Measurements from ENCODE around the gene TRIM7. TPM values are rescaled to one million over a fixed set of nuclear protein-coding genes. Genes with fewer than 3 reads are reported as not detected.

Gene TRIM7
- total RNA-seq, 4 donors from 2014 or later: 0.88 to 2.6 (median 2.2) TPM

DNA sequence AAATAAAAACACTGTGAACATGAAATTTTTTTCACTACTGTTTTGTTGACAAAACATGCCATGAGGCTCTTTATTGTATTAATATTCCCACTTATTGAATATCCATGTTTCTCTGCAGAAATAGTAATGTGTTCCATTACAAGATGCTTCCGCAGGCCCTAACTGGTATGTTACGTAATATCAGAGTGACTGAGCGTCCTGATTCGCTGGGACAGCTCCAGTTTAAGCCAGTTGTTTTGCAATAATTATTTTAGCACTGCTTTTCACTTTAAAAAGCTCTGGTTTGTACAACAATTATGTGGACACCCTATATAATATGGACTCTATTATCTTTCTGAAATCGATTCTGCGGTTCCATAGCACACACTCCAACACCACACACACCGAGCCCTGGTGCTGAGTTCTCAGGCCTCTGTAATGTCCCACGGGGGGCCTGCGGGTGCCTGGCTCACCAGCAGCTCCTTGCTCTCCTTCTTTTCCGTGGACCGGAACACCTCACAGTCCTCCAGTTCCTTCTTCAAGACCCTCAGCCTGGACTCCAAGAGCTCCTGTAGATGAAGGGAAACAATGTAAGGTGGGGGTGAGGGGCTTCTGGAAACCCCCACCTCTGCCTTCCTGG is 1.8 kb downstream of the TRIM7 start:
- H3K4me1 ChIP-seq: peaks cover 3 to 41% (median 19%) of the 10 kb centered on the region in 4 donors
- peak overlapping the region in 2 of 4 donors; percentile 22 to 40 for H3K27ac ChIP-seq
- TF ChIP-seq POLR2A (IDR thresholded peaks at IDR 0.05): no peak
- TF ChIP-seq CTCF (IDR thresholded peaks at IDR 0.05): no peak
- no peak for DNase-seq
- H3K36me3 ChIP-seq: no peaks in the 10 kb centered on the region
- peak overlapping the region in 1 of 4 donors; percentile 60 for H3K4me3 ChIP-seq
- H3K27me3 ChIP-seq: no peaks in the 10 kb centered on the region
- no peaks in the 10 kb centered on the region for H3K9me3 ChIP-seq

DNA sequence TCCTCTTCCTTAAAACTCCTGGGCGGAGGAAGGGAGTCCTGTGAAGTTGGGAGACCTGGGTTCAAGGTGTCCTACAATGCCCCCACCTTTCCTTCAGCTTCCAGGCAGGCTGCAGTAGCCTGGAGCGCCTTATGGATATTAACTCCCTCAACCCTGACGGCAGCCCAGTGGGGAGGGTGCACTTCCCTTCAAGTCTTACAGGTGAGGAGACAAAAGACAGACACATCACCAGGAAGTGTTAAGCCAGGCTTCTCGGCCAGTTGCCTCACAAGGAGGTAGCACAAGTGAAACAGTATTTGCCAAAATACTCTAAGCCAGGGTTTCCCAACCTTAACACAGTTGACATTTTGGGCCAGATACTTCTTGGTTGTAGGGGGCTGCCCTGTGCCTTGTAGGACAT is 4.2 kb downstream of the TRIM7 start:
- no peaks in the 10 kb centered on the region for H3K27me3 ChIP-seq

DNA sequence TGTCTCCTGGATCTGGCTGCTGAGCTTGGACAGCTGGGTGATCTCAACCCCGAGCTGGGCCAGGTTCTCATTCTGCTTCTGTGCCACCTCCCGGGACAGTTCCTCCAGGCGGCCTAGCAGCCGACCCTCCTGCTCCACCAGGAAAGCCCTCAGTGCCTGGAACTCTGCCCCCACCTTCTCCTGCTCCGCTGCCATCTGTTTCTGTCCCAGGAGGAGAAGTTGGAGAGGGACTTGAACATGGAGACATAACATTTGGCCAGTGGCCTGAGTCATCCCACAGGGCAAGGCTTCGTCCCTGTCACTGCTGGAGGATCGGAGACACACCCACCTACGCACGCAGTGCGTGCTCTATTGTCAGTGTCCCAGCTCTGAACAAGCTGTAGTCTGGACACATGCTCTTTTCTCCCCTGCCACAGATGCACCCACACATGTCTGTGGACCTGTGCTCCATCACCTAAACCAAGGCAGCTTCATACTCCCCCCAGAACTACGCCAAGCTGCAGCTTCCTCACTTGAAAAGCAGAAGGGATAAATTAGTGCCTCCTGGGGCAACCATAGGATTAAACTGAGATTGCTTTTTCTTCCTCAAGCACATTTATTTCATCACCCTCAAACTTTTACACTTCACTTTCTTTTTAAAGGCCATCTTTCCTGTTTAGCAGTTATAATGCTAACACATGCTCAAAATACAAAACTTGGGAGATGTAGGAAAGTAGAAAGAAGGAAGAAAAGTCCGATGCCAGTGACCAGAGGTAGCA is 4.9 kb downstream of the TRIM7 start:
- TF ChIP-seq POLR2A (IDR thresholded peaks at IDR 0.05) (no peak), CTCF (IDR thresholded peaks at IDR 0.05) (no peak)

More for the DNA sequence above, 4.2 kb downstream of the TRIM7 start:
- Histone ChIP-seq H3K4me3 (no peak overlapping the region), H3K9me3 (no peaks in the 10 kb centered on the region), H3K27ac (no peak overlapping the region), H3K4me1 (peaks cover under 1 to 26% (median 15%) of the 10 kb centered on the region in 4 donors), H3K36me3 (no peaks in the 10 kb centered on the region)
- TF ChIP-seq POLR2A (IDR thresholded peaks at IDR 0.05): no peak
- TF ChIP-seq CTCF (IDR thresholded peaks at IDR 0.05): no peak
- no peak for DNase-seq

DNA sequence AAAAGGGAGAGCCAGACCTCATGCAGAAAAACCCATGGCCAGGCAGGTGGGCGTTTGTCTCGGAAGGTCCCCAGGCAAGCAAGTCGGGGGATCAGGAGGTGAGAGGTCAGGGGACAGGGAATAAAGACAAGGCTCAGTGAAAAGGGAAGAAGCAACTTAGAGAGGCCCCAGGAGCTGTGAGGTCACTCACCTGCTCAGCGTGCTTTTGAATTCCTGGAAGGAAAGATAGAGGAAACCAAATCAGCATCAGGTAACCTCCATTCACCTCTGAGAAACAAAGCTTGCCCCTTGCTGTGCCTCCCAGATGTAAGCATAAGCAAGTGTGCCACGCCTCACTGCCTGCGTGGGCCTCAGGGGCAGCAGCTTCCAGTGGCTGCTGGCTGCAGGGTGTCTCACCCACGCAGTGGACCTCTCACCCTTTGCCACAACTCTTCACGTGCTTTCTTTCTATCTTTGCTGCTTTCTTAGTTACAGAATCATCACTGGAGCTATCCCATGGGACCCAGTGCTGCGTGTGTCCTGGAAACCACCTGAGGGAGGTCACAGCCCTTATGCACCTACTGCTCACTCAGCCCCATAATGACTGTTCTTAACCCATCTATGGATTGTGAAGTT is 6.0 kb downstream of the TRIM7 start:
- Histone ChIP-seq H3K9me3 (no peaks in the 10 kb centered on the region), H3K36me3 (no peaks in the 10 kb centered on the region), H3K27me3 (no peaks in the 10 kb centered on the region), H3K27ac (peak overlapping the region in 1 of 4 donors; percentile 26), H3K4me1 (peaks cover 0 to 8% (median under 1%) of the 10 kb centered on the region in 4 donors), H3K4me3 (no peak overlapping the region)
- DNase-seq: no peak
- TF ChIP-seq POLR2A (IDR thresholded peaks at IDR 0.05) (no peak), CTCF (IDR thresholded peaks at IDR 0.05) (no peak)

More for the DNA sequence above, 4.9 kb downstream of the TRIM7 start:
- Histone ChIP-seq H3K36me3 (no peaks in the 10 kb centered on the region), H3K27me3 (no peaks in the 10 kb centered on the region), H3K4me1 (peaks cover 0 to 19% (median 8%) of the 10 kb centered on the region in 4 donors), H3K9me3 (no peaks in the 10 kb centered on the region), H3K4me3 (no peak overlapping the region), H3K27ac (no peak overlapping the region)
- no peak for DNase-seq

- H3K27me3 ChIP-seq: no peaks in the 10 kb centered on the region
- no peak for TF ChIP-seq POLR2A (IDR thresholded peaks at IDR 0.05)
- TF ChIP-seq CTCF (IDR thresholded peaks at IDR 0.05): no peak
- H3K4me3 ChIP-seq: no peak overlapping the region
- H3K27ac ChIP-seq: no peak overlapping the region
- H3K4me1 ChIP-seq: peaks cover 0 to under 1% (median 0%) of the 10 kb centered on the region in 4 donors
- no peak for DNase-seq
- H3K9me3 ChIP-seq: no peaks in the 10 kb centered on the region
- no peaks in the 10 kb centered on the region for H3K36me3 ChIP-seq
Measured at GRCh38 chr5:181198106-181198685, 6.8 kb downstream of the TRIM7 start.

All from Peyer's patch (tissue), 4 donors.